HG03159 (cell line): ENCODE results near the gene TUBGCP4.
"Not testable (repeated sequence)": the region's sequence is repeated elsewhere in the genome, so short reads cannot be mapped to it uniquely, and the experiment has no call there.

Experiments used
- ATAC-seq: cut with Tn5 transposase; IDR thresholded peaks from one replicate; pipeline ENCODE4 v1.9.1; 2021; ENCODE audit warnings: mild to moderate bottlenecking, moderate library complexity; ENCODE audit not compliant: unreplicated experiment

The TUBGCP4 gene

GRCh38 chr15:43370975-43371974 is at the start of gene TUBGCP4, which contains the start of gene ZSCAN29:
TUBGCP4 (plus strand) TSS chr15:43371101; CDS start chr15:43371355, 254 bp downstream.
ZSCAN29 (minus strand) TSS chr15:43371043; CDS start chr15:43369913, 1,130 bp downstream.
- ATAC-seq = peak; percentile 70

GRCh38 chr15:43325039-43325684 is 45.7 kb upstream of the TUBGCP4 start:
- no peak for ATAC-seq

- no peak for ATAC-seq
Measured at GRCh38 chr15:43329217-43329959, 41.5 kb upstream of the TUBGCP4 start.

- peak; percentile 93 for ATAC-seq
Measured at GRCh38 chr15:43329960-43330779, 40.7 kb upstream of the TUBGCP4 start, which contains the start of gene LCMT2. LCMT2 (minus strand) TSS chr15:43330573; CDS start chr15:43330489, 84 bp downstream.

- ATAC-seq = peak; percentile 9
Measured at GRCh38 chr15:43330780-43331087, 40.2 kb upstream of the TUBGCP4 start.

GRCh38 chr15:43346305-43346704 is 24.6 kb upstream of the TUBGCP4 start:
- ATAC-seq = no peak

GRCh38 chr15:43347114-43347513 is 23.8 kb upstream of the TUBGCP4 start:
- no peak for ATAC-seq

- ATAC-seq = no peak
Measured at GRCh38 chr15:43352693-43353382, 18.1 kb upstream of the TUBGCP4 start.

- ATAC-seq = no peak
Measured at GRCh38 chr15:43360821-43361220, 10.1 kb upstream of the TUBGCP4 start.

- ATAC-seq = no peak
Measured at GRCh38 chr15:43361313-43361903, 9.5 kb upstream of the TUBGCP4 start.

- ATAC-seq = peak; percentile 39
Measured at GRCh38 chr15:43370310-43370974, 459 bp upstream of the TUBGCP4 start.

GRCh38 chr15:43376017-43376705 is 5.3 kb downstream of the TUBGCP4 start:
- no peak for ATAC-seq

GRCh38 chr15:43378601-43379000 is 7.7 kb downstream of the TUBGCP4 start:
- no peak for ATAC-seq

GRCh38 chr15:43382310-43382709 is 11.4 kb downstream of the TUBGCP4 start:
- no peak for ATAC-seq

GRCh38 chr15:43383070-43383469 is 12.2 kb downstream of the TUBGCP4 start:
- no peak for ATAC-seq

- no peak for ATAC-seq
Measured at GRCh38 chr15:43390723-43391122, 19.8 kb downstream of the TUBGCP4 start.

- ATAC-seq = not testable (repeated sequence)
Measured at GRCh38 chr15:43393592-43393991, 22.7 kb downstream of the TUBGCP4 start.

GRCh38 chr15:43402255-43402654 is 31.4 kb downstream of the TUBGCP4 start:
- ATAC-seq = no peak
